AG09319 (cell line): Measurements from ENCODE around the gene AUTS2.

ENCODE experiments used
- DNase-seq: peaks from one replicate; pipeline ENCODE4 v3.0.0-alpha.2; 2010; ENCODE audit warnings: low read depth; ENCODE audit errors: extremely low read depth
- CTCF ChIP-seq: IDR thresholded peaks from 2 replicates; pipeline ENCODE4 v1.5.1; 2011; ENCODE audit warnings: low read depth, mild to moderate bottlenecking, inconsistent platforms, low read length, moderate library complexity

Gene AUTS2

GRCh38 chr7:70587739-70588138 is 989.5 kb downstream of the AUTS2 start:
- DNase-seq, result no peak
- no peak for TF ChIP-seq CTCF

GRCh38 chr7:70588191-70588921 is 990.1 kb downstream of the AUTS2 start:
- no peak for TF ChIP-seq CTCF
- no peak for DNase-seq

GRCh38 chr7:70589010-70589409 is 990.7 kb downstream of the AUTS2 start:
- no peak for DNase-seq
- no peak for TF ChIP-seq CTCF

- TF ChIP-seq CTCF, result no peak
- no peak for DNase-seq
These were observed 991.3 kb downstream of the AUTS2 start for GRCh38 chr7:70589590-70589989.

GRCh38 chr7:70590126-70590854 is 992.0 kb downstream of the AUTS2 start:
- no peak for TF ChIP-seq CTCF
- DNase-seq, result no peak

GRCh38 chr7:70591643-70592042 is 993.4 kb downstream of the AUTS2 start:
- TF ChIP-seq CTCF, result no peak

GRCh38 chr7:70592171-70592570 is 993.9 kb downstream of the AUTS2 start:
- no peak for TF ChIP-seq CTCF
- no peak for DNase-seq

More at GRCh38 chr7:70591643-70592042, 993.4 kb downstream of the AUTS2 start:
- no peak for DNase-seq
